ENCODE results near the gene NOTCH2.

NOTCH2 gene

GRCh38 chr1:119968068-119968492 is 101.4 kb downstream of the NOTCH2 start:
- DNase-seq (ENCODE audit: low read depth): peak; percentile 55
- no peak overlapping the region for H3K4me3 ChIP-seq (replicated peaks; ENCODE audit: low read depth, low read length)
- TF ChIP-seq CTCF (IDR thresholded peaks at IDR 0.05; ENCODE audit: low read length, missing control alignments): peak; percentile 81

- TF ChIP-seq CTCF (IDR thresholded peaks at IDR 0.05; ENCODE audit: low read length, missing control alignments): no peak
- DNase-seq (ENCODE audit: low read depth): no peak
- no peak overlapping the region for H3K4me3 ChIP-seq (replicated peaks; ENCODE audit: low read depth, low read length)
Observed at GRCh38 chr1:119966681-119967080, 102.8 kb downstream of the NOTCH2 start.

GRCh38 chr1:119966020-119966419 is 103.4 kb downstream of the NOTCH2 start:
- no peak overlapping the region for H3K4me3 ChIP-seq (replicated peaks; ENCODE audit: low read depth, low read length)
- no peak for TF ChIP-seq CTCF (IDR thresholded peaks at IDR 0.05; ENCODE audit: low read length, missing control alignments)
- peak; percentile 35 for DNase-seq (ENCODE audit: low read depth)

GRCh38 chr1:119964673-119965363 is 104.6 kb downstream of the NOTCH2 start:
- DNase-seq (ENCODE audit: low read depth): peak; percentile 42
- TF ChIP-seq CTCF (IDR thresholded peaks at IDR 0.05; ENCODE audit: low read length, missing control alignments): no peak
- H3K4me3 ChIP-seq (replicated peaks; ENCODE audit: low read depth, low read length): no peak overlapping the region

GRCh38 chr1:119962296-119962968 is 107.0 kb downstream of the NOTCH2 start:
- TF ChIP-seq CTCF (IDR thresholded peaks at IDR 0.05; ENCODE audit: low read length, missing control alignments): no peak
- H3K4me3 ChIP-seq (replicated peaks; ENCODE audit: low read depth, low read length): no peak overlapping the region
- peak; percentile 62 for DNase-seq (ENCODE audit: low read depth)

- H3K4me3 ChIP-seq (replicated peaks; ENCODE audit: low read depth, low read length): no peak overlapping the region
- no peak for TF ChIP-seq CTCF (IDR thresholded peaks at IDR 0.05; ENCODE audit: low read length, missing control alignments)
- DNase-seq (ENCODE audit: low read depth): no peak
Observed at GRCh38 chr1:119960501-119960900, 109.0 kb downstream of the NOTCH2 start.
